H9 (cell line): Measurements from ENCODE around the gene DPPA4. TPM values are rescaled to one million over a fixed set of nuclear protein-coding genes. Genes with fewer than 3 reads are reported as not detected.
A peak's percentile ranks its signal among the peaks of the same experiment; 100 is the strongest.

ENCODE experiments used
- DNase-seq: peaks from one replicate; pipeline ENCODE4 v3.0.0-alpha.2; 2017
- H2AFZ ChIP-seq: one replicate; pipeline ENCODE4 v1.6.1; 2013; ENCODE audit warnings: mild to moderate bottlenecking, low read length, control low read depth, moderate library complexity
- H2AK5ac ChIP-seq: 2 replicates; pipeline ENCODE4 v1.6.1; 2013; ENCODE audit warnings: low read length, control low read depth, mixed read lengths; ENCODE audit not compliant: insufficient read length
- H2BK120ac ChIP-seq: one replicate; pipeline ENCODE4 v1.6.1; 2013; ENCODE audit warnings: low read depth, mild to moderate bottlenecking, low read length, control low read depth, inconsistent platforms; ENCODE audit not compliant: poor library complexity, severe bottlenecking
- H2BK12ac ChIP-seq: 2 replicates; pipeline ENCODE4 v1.6.1; 2013; ENCODE audit warnings: low read length, control low read depth, mixed read lengths, low read depth; ENCODE audit not compliant: insufficient read length
- H2BK15ac ChIP-seq: 2 replicates; pipeline ENCODE4 v1.6.1; 2013; ENCODE audit warnings: low read depth, low read length, control low read depth
- H2BK20ac ChIP-seq: one replicate; pipeline ENCODE4 v1.6.1; 2013; ENCODE audit warnings: low read depth, mild to moderate bottlenecking, low read length, control low read depth, inconsistent platforms; ENCODE audit not compliant: poor library complexity, severe bottlenecking
- H2BK5ac ChIP-seq: 2 replicates; pipeline ENCODE4 v1.6.1; 2013; ENCODE audit warnings: low read length, control low read depth, mixed read lengths; ENCODE audit not compliant: insufficient read length
- H3K14ac ChIP-seq: 2 replicates; pipeline ENCODE4 v1.6.1; 2013; ENCODE audit warnings: low read length, control low read depth; ENCODE audit not compliant: insufficient read depth
- H3K18ac ChIP-seq: 2 replicates; pipeline ENCODE4 v1.6.1; 2013; ENCODE audit warnings: low read depth, mild to moderate bottlenecking, mixed read lengths, low read length, control low read depth; ENCODE audit not compliant: insufficient read length
- H3K23ac ChIP-seq: 2 replicates; pipeline ENCODE4 v1.6.1; 2013; ENCODE audit warnings: low read length, control low read depth, mixed read lengths, low read depth; ENCODE audit not compliant: insufficient read length
- H3K23me2 ChIP-seq: 2 replicates; pipeline ENCODE4 v1.6.1; 2013; ENCODE audit warnings: low read depth, mild to moderate bottlenecking, mixed read lengths, low read length, control low read depth; ENCODE audit not compliant: insufficient read length, poor library complexity, severe bottlenecking
- H3K27ac ChIP-seq: 2 replicates; pipeline ENCODE4 v1.5.1; 2013; ENCODE audit warnings: low read length, control low read depth, mixed read lengths, low read depth; ENCODE audit not compliant: insufficient read length
- H3K27me3 ChIP-seq: 2 replicates; pipeline ENCODE4 v1.6.1; 2013; ENCODE audit warnings: low read length, control low read depth, inconsistent platforms; ENCODE audit not compliant: insufficient read depth
- H3K4ac ChIP-seq: 2 replicates; pipeline ENCODE4 v1.6.1; 2013; ENCODE audit warnings: low read depth, mild to moderate bottlenecking, control low read depth, inconsistent platforms, low read length, moderate library complexity
- H3K4me1 ChIP-seq: 2 replicates; pipeline ENCODE4 v1.6.1; 2013; ENCODE audit warnings: low read length, control low read depth, inconsistent platforms; ENCODE audit not compliant: insufficient read depth
- H3K4me2 ChIP-seq: 2 replicates; pipeline ENCODE4 v1.6.1; 2013; ENCODE audit warnings: low read length, control low read depth, mixed read lengths; ENCODE audit not compliant: insufficient read length, insufficient read depth
- H3K56ac ChIP-seq: 2 replicates; pipeline ENCODE4 v1.6.1; 2013; ENCODE audit warnings: low read depth, mild to moderate bottlenecking, mixed read lengths, low read length, control low read depth; ENCODE audit not compliant: insufficient read length
- H3K79me1 ChIP-seq: 2 replicates; pipeline ENCODE4 v1.6.1; 2013; ENCODE audit warnings: low read depth, mild to moderate bottlenecking, moderate library complexity, low read length, control low read depth, inconsistent platforms; ENCODE audit not compliant: insufficient read depth, poor library complexity, severe bottlenecking
- H3K79me2 ChIP-seq: 2 replicates; pipeline ENCODE4 v1.6.1; 2013; ENCODE audit warnings: low read length, control low read depth, inconsistent platforms; ENCODE audit not compliant: insufficient read depth
- H3K9ac ChIP-seq: 2 replicates; pipeline ENCODE4 v1.6.1; 2013; ENCODE audit warnings: low read length, control low read depth, mixed read lengths; ENCODE audit not compliant: insufficient read length; ENCODE audit errors: extremely low read depth
- H3K9me3 ChIP-seq: one replicate; pipeline ENCODE4 v1.6.1; 2013; ENCODE audit warnings: low read depth, low read length, inconsistent platforms; ENCODE audit not compliant: control insufficient read depth
- H3T11ph ChIP-seq: one replicate; pipeline ENCODE4 v1.6.1; 2013; ENCODE audit warnings: mild to moderate bottlenecking, low read length, control low read depth, inconsistent platforms
- H4K20me1 ChIP-seq: one replicate; pipeline ENCODE4 v1.6.1; 2013; ENCODE audit not compliant: control insufficient read depth, insufficient read length, insufficient read depth
- H4K5ac ChIP-seq: 2 replicates; pipeline ENCODE4 v1.6.1; 2013; ENCODE audit warnings: low read depth, mild to moderate bottlenecking, mixed read lengths, low read length, control low read depth; ENCODE audit not compliant: insufficient read length
- H4K8ac ChIP-seq: replicated peaks from 2 replicates; pipeline ENCODE4 v1.6.1; 2013; ENCODE audit warnings: low read length, control low read depth, mixed read lengths, low read depth; ENCODE audit not compliant: insufficient read length
- H4K91ac ChIP-seq: 2 replicates; pipeline ENCODE4 v1.6.1; 2013; ENCODE audit warnings: low read depth, mild to moderate bottlenecking, moderate library complexity, mixed read lengths, low read length, control low read depth; ENCODE audit not compliant: insufficient read length
- H3K27ac Mint-ChIP-seq, 3 experiments: 2 replicates in 2 of 3; 3 replicates in 1 of 3; pipeline ENCODE4 v1.8.0; 2020 to 2021; ENCODE audit warnings: mixed read lengths in 3 of 3, mild to moderate bottlenecking in 1 of 3, moderate library complexity in 1 of 3
- H3K27me3 Mint-ChIP-seq: 2 replicates; pipeline ENCODE4 v1.8.0; 2021; ENCODE audit warnings: low read depth, mild to moderate bottlenecking, moderate library complexity, mixed read lengths
- H3K36me3 Mint-ChIP-seq, 3 experiments: 2 replicates in 2 of 3; 3 replicates in 1 of 3; pipeline ENCODE4 v1.8.0; 2020 to 2021; ENCODE audit warnings: low read depth in 3 of 3, mixed read lengths in 3 of 3; ENCODE audit not compliant: insufficient read depth in 1 of 3
- H3K4me1 Mint-ChIP-seq, 2 experiments: 2 replicates each; pipeline ENCODE4 v1.8.0; 2020; ENCODE audit warnings: mixed read lengths in 2 of 2
- H3K4me3 Mint-ChIP-seq, 2 experiments: 2 replicates in 1 of 2; 3 replicates in 1 of 2; pipeline ENCODE4 v1.8.0; 2020 to 2021; ENCODE audit warnings: mild to moderate bottlenecking in 2 of 2, mixed read lengths in 2 of 2, moderate library complexity in 1 of 2
- H3K9me3 Mint-ChIP-seq, 2 experiments: 2 replicates in 1 of 2; 3 replicates in 1 of 2; pipeline ENCODE4 v1.8.0; 2020; ENCODE audit warnings: mild to moderate bottlenecking in 2 of 2, mixed read lengths in 2 of 2, moderate library complexity in 1 of 2
- WGBS: extraction: QIAGEN DNeasy Blood & Tissue Kit; methylation state at CpG from one replicate; pipeline ENCODE4 v1.1.7; 2013; ENCODE audit warnings: missing lambda C conversion rate, low lambda C conversion rate, mixed read lengths; ENCODE audit not compliant: insufficient read length; ENCODE audit errors: extremely low coverage; 5-methylcytosine and 5-hydroxymethylcytosine counted together
- total RNA-seq: library from RNA; stranded (reverse); gene quantifications from 2 replicates; pipeline ENCODE4 v1.2.1, GENCODE V29; 2021
- TF ChIP-seq, protein P1 (sequence below): fragments of 200-600 bp; sonication (generic); conservative IDR thresholded peaks from 3 replicates; pipeline ENCODE4 v1.8.0; 2021; ENCODE audit warnings: antibody characterized with exemption, mild to moderate bottlenecking

DPPA4 gene
- total RNA-seq, 1 experiment from 2014 or later: 821 TPM

DNA sequence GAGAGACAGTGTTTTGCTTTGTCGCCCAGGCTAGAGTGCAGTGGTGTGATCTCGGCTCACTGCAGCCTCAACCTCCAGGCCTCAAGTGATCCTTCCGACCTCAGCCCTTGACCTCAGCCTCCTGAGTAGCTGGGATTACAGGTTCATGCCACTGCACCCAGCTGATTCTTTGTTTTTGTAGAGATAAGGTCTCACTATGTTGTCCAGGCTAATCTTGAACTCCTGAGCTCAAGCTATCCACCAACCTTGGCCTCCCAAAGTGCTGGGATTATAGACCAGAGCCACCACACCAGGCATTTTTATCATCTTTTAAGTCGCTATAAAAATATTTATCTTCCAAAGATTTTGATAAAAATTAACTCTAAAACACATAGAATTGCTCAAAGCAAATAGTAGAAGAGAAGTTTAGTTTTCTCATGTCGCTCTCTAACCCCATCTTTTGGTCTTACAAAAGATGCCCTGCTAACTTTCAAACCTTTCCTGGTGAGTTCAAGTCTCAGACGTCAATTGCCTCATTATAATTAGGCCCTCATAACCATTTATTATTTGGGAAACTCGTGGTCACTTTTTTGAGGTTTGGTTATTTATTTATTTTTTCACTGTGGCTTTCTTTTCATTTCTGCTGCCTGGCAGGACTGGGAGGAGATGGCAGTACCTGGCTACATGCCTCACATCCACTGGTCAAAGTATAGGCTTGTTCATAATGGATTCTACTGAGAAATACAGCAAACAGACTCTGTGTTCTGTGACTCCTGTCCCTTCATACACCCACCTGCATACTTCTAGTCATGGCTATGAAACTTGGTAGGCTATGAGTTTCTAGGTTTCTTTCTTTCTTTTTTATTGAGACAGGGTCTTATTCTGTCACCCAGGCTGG is 48.3 kb upstream of the DPPA4 start:
- H2BK5ac ChIP-seq: no peak overlapping the region

More for the DNA sequence above, 48.3 kb upstream of the DPPA4 start:
- H3K4ac ChIP-seq: no peak overlapping the region
- Mint-ChIP-seq H3K27ac (peak overlapping the region in 1 of 3 experiments; percentile 24; a peak in 2 of 7 replicates), H3K36me3 (no peaks in the 10 kb centered on the region), H3K27me3 (no peaks in the 10 kb centered on the region), H3K4me3 (no peak overlapping the region), H3K9me3 (no peaks in the 10 kb centered on the region), H3K4me1 (peaks cover 8 to 35% of the 10 kb centered on the region in 2 experiments)
- H3K27ac ChIP-seq: no peak overlapping the region
- H3K14ac ChIP-seq: no peak overlapping the region
- H3K18ac ChIP-seq: no peak overlapping the region
- H2AFZ ChIP-seq: no peak overlapping the region
- no peak overlapping the region for H2BK15ac ChIP-seq
- no peak overlapping the region for H2AK5ac ChIP-seq
- H2BK12ac ChIP-seq: no peak overlapping the region
- H2BK120ac ChIP-seq: no peak overlapping the region
- WGBS: no CpG with 5 or more reads among the region's 7 CpGs
- no peaks in the 10 kb centered on the region for H3K23me2 ChIP-seq
- no peak overlapping the region for H3K23ac ChIP-seq
- no peak overlapping the region for H3K9ac ChIP-seq
- H4K5ac ChIP-seq: no peak overlapping the region
- no peak for DNase-seq
- no peak overlapping the region for H3T11ph ChIP-seq
- no peaks in the 10 kb centered on the region for H3K79me1 ChIP-seq
- H4K8ac ChIP-seq: no peak overlapping the region
- TF ChIP-seq, protein P1, sequence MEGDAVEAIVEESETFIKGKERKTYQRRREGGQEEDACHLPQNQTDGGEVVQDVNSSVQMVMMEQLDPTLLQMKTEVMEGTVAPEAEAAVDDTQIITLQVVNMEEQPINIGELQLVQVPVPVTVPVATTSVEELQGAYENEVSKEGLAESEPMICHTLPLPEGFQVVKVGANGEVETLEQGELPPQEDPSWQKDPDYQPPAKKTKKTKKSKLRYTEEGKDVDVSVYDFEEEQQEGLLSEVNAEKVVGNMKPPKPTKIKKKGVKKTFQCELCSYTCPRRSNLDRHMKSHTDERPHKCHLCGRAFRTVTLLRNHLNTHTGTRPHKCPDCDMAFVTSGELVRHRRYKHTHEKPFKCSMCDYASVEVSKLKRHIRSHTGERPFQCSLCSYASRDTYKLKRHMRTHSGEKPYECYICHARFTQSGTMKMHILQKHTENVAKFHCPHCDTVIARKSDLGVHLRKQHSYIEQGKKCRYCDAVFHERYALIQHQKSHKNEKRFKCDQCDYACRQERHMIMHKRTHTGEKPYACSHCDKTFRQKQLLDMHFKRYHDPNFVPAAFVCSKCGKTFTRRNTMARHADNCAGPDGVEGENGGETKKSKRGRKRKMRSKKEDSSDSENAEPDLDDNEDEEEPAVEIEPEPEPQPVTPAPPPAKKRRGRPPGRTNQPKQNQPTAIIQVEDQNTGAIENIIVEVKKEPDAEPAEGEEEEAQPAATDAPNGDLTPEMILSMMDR: no peak
- H3K56ac ChIP-seq: no peak overlapping the region
- no peak overlapping the region for H4K91ac ChIP-seq
- no peaks in the 10 kb centered on the region for H3K27me3 ChIP-seq
- H4K20me1 ChIP-seq: no peaks in the 10 kb centered on the region
- H3K4me2 ChIP-seq: no peak overlapping the region
- no peaks in the 10 kb centered on the region for H3K9me3 ChIP-seq
- no peaks in the 10 kb centered on the region for H3K4me1 ChIP-seq
- H2BK20ac ChIP-seq: no peak overlapping the region
- H3K79me2 ChIP-seq: no peaks in the 10 kb centered on the region
